ENCODE results near the gene FNDC11. TPM values are rescaled to one million over a fixed set of nuclear protein-coding genes. Genes with fewer than 3 reads are reported as not detected.
"Not testable (repeated sequence)": the region's sequence is repeated elsewhere in the genome, so short reads cannot be mapped to it uniquely, and the experiment has no call there.

FNDC11 gene
- total RNA-seq, 1 experiment from 2014 or later, result not detected

- no peak for DNase-seq (ENCODE audit: low read depth)
These were observed 43.9 kb downstream of the FNDC11 start for GRCh38 chr20:63597651-63598478.

DNA sequence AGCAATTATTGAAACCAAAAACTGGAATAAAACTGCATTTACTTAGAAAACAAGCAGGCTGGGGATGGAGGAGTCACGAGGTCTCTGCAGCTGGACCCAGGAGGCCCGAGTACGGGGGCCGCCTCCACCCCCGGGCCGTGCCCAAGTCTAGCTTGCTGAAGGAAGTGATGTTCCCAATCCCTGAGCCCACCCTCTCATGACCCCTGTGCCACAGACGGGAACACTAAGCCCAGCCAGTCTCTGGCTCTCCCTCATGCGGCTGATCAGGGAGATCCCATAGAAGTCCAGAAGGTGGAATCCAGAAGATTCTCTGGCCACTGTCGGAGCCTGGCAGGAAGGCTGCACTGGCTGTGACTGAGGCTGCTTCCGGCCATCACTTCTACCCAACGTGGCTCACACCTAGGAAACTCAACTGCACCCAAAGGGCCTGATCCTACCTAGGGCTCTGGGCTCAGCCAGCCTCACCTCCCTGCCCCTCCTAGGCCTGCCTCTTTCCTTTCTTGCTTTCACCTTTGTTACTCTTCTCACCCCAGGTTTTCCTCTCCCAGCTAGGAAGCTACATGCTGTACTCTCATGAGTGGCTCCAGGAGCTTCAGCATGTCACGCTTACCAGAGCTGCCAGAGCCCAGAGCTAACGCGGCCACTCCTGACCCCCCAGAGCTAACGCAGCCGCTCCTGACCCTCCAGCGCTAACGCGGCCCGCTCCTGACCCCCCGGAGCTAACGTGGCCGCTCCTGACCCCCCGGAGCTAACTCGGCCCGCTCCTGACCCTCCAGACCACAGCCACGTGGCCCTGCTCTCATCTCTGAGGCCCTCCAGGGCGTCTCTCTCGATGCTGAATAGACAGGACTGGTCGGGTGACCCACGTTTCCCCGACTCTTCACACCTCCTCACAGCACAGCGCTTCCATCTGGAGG is 44.8 kb downstream of the FNDC11 start:
- DNase-seq (ENCODE audit: low read depth), result no peak

GRCh38 chr20:63599396-63600050 is 45.6 kb downstream of the FNDC11 start:
- DNase-seq (ENCODE audit: low read depth), result no peak

- DNase-seq (ENCODE audit: low read depth), result not testable (repeated sequence)
These were observed 47.7 kb downstream of the FNDC11 start for GRCh38 chr20:63601679-63602078.

DNA sequence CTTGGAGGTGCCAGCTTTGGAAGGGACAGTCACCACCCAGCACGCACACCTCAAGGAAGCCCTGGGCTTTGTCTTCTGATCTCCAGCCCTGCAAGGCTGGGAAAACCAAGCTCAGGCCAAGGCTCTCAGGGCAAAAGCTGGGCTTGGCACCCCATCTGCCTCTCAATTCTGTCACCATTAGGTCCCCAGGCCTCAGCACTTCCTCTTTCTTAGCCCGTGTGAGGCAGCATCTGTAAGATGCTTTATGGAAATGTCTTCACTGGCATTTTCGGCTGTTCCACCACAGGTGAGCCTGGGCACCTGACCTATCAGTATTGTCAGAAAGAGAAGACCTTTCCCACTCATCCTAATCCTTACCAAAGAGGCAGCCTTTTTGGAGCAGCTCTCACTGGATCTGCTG is 48.4 kb downstream of the FNDC11 start:
- DNase-seq (ENCODE audit: low read depth), result no peak

Other genes with a start within 250 kb of the FNDC11 start
- not detected in 2 replicates for gene CHRNA4, start 192.8 kb upstream of the FNDC11 start, total RNA-seq (2014; rRNA removed; shearing (Covaris generic))
- gene KCNQ2, start 81.5 kb upstream of the FNDC11 start, total RNA-seq (2014; rRNA removed; shearing (Covaris generic)), result not detected in 2 replicates
- gene EEF1A2, start 55.1 kb upstream of the FNDC11 start, total RNA-seq (2014; rRNA removed; shearing (Covaris generic)), result 154 and 260 TPM in 2 replicates
- gene PPDPF, start 33.4 kb upstream of the FNDC11 start, total RNA-seq (2014; rRNA removed; shearing (Covaris generic)), result 263 and 328 TPM in 2 replicates
- gene PTK6, start 16.8 kb upstream of the FNDC11 start, total RNA-seq (2014; rRNA removed; shearing (Covaris generic)), result not detected in 2 replicates
- not detected in 2 replicates for gene SRMS, start 6.4 kb upstream of the FNDC11 start, total RNA-seq (2014; rRNA removed; shearing (Covaris generic))
- 88.7 and 205 TPM in 2 replicates for gene HELZ2, start 20.1 kb downstream of the FNDC11 start, total RNA-seq (2014; rRNA removed; shearing (Covaris generic))
- gene GMEB2, start 72.9 kb downstream of the FNDC11 start, total RNA-seq (2014; rRNA removed; shearing (Covaris generic)), result 9.6 and 19.6 TPM in 2 replicates
- gene STMN3, start 99.3 kb downstream of the FNDC11 start, total RNA-seq (2014; rRNA removed; shearing (Covaris generic)), result 0.89 and 2.6 TPM in 2 replicates
- gene RTEL1, start 104.2 kb downstream of the FNDC11 start, total RNA-seq (2014; rRNA removed; shearing (Covaris generic)), result 4.0 and 9.9 TPM in 2 replicates
- gene TNFRSF6B, start 142.5 kb downstream of the FNDC11 start, total RNA-seq (2014; rRNA removed; shearing (Covaris generic)), result 1.9 TPM in 1 of 2 replicates, not detected in the other
- gene ARFRP1, start 153.8 kb downstream of the FNDC11 start, total RNA-seq (2014; rRNA removed; shearing (Covaris generic)), result 29.1 and 56.3 TPM in 2 replicates
- gene ZGPAT, start 153.9 kb downstream of the FNDC11 start, total RNA-seq (2014; rRNA removed; shearing (Covaris generic)), result 24.2 and 25.7 TPM in 2 replicates
- gene LIME1, start 182.5 kb downstream of the FNDC11 start, total RNA-seq (2014; rRNA removed; shearing (Covaris generic)), result 0.12 and 4.4 TPM in 2 replicates
- gene SLC2A4RG, start 185.6 kb downstream of the FNDC11 start, total RNA-seq (2014; rRNA removed; shearing (Covaris generic)), result 36.9 and 59.3 TPM in 2 replicates

Data from M059J (cell line).